ENCODE results near the gene JPH2. TPM values are rescaled to one million over a fixed set of nuclear protein-coding genes. Genes with fewer than 3 reads are reported as not detected.

Gene JPH2
- total and polyA plus RNA-seq, 2 experiments from 2014 or later: 0.16 to 1.1 TPM

- ATAC-seq: peak; percentile 57
- Histone ChIP-seq H3K79me2 (replicated peaks; ENCODE audit: insufficient read depth) (no peaks in the 10 kb centered on the region), H3K9me2 (ENCODE audit: insufficient read depth) (no peaks in the 10 kb centered on the region), H3K4me2 (no peak overlapping the region), H3K36me3 (ENCODE audit: insufficient read depth) (no peaks in the 10 kb centered on the region), H3F3A (replicated peaks; ENCODE audit: low read depth) (no peaks in the 10 kb centered on the region), H3K4me1 (ENCODE audit: insufficient read depth) (no peaks in the 10 kb centered on the region), H3K4me3 (no peak overlapping the region), H2AFZ (0 out of 2 replicates have a peak overlapping the region, but pooled peaks have one; percentile 21), H3K27ac (ENCODE audit: low read depth) (no peak overlapping the region), H4K20me1 (replicated peaks; ENCODE audit: insufficient read depth) (no peaks in the 10 kb centered on the region), H3K27me3 (ENCODE audit: insufficient read depth) (no peaks in the 10 kb centered on the region)
- peak; percentile 83 for DNase-seq (ENCODE audit: low spot score)
- H3K9me3 Mint-ChIP-seq: no peaks in the 10 kb centered on the region
- no peak overlapping the region for H3K4me3 Mint-ChIP-seq
- TF ChIP-seq CREB1 (CRISPR knock-in tag; IDR thresholded peaks at IDR 0.05; ENCODE audit: low read depth): no peak
- peak; percentile 55 to 70 for TF ChIP-seq CTCF (conservative IDR thresholded peaks at IDR 0.05; ENCODE audit: low read depth in 2 of 2)
- H3K36me3 Mint-ChIP-seq (ENCODE audit: low read depth): no peaks in the 10 kb centered on the region
- H3K27me3 Mint-ChIP-seq (ENCODE audit: insufficient read depth, low read depth, poor library complexity): peaks cover 4% of the 10 kb centered on the region
- H3K27ac Mint-ChIP-seq: no peak overlapping the region
- H3K4me1 Mint-ChIP-seq: 0 out of 3 replicates have a peak, but pooled peaks cover 2% of the 10 kb centered on the region
Observed at GRCh38 chr20:44092551-44093248, 94.3 kb downstream of the JPH2 start.

- H3K4me1 ChIP-seq (ENCODE audit: insufficient read depth): no peaks in the 10 kb centered on the region
- Mint-ChIP-seq H3K4me1 (0 out of 3 replicates have a peak, but pooled peaks cover 2% of the 10 kb centered on the region), H3K27me3 (ENCODE audit: insufficient read depth, low read depth, poor library complexity) (peaks cover 6% of the 10 kb centered on the region), H3K27ac (no peak overlapping the region), H3K4me3 (no peak overlapping the region), H3K36me3 (ENCODE audit: low read depth) (no peaks in the 10 kb centered on the region), H3K9me3 (no peaks in the 10 kb centered on the region)
- no peaks in the 10 kb centered on the region for H3K9me2 ChIP-seq (ENCODE audit: insufficient read depth)
- H3K4me3 ChIP-seq: no peak overlapping the region
- H4K20me1 ChIP-seq (replicated peaks; ENCODE audit: insufficient read depth): no peaks in the 10 kb centered on the region
- H2AFZ ChIP-seq: no peak overlapping the region
- no peaks in the 10 kb centered on the region for H3K27me3 ChIP-seq (ENCODE audit: insufficient read depth)
- TF ChIP-seq ZNF462 (CRISPR knock-in tag; IDR thresholded peaks at IDR 0.05): no peak
- peak in 1 of 2 experiments; percentile 15; a peak in 1 of 4 replicates for TF ChIP-seq CTCF (conservative IDR thresholded peaks at IDR 0.05; ENCODE audit: low read depth in 2 of 2)
- H3K27ac ChIP-seq (ENCODE audit: low read depth): no peak overlapping the region
- ATAC-seq (no peak; the same call in 2 of the 3 replicates), DNase-seq (ENCODE audit: low spot score) (no peak)
- no peak overlapping the region for H3K4me2 ChIP-seq
- no peaks in the 10 kb centered on the region for H3F3A ChIP-seq (replicated peaks; ENCODE audit: low read depth)
- H3K36me3 ChIP-seq (ENCODE audit: insufficient read depth): no peaks in the 10 kb centered on the region
- no peaks in the 10 kb centered on the region for H3K79me2 ChIP-seq (replicated peaks; ENCODE audit: insufficient read depth)
Observed at GRCh38 chr20:44091026-44091425, 96.0 kb downstream of the JPH2 start.

All from GM23338 (cell line).